Measurements from ENCODE around the gene SWAP70.

The SWAP70 gene

DNA sequence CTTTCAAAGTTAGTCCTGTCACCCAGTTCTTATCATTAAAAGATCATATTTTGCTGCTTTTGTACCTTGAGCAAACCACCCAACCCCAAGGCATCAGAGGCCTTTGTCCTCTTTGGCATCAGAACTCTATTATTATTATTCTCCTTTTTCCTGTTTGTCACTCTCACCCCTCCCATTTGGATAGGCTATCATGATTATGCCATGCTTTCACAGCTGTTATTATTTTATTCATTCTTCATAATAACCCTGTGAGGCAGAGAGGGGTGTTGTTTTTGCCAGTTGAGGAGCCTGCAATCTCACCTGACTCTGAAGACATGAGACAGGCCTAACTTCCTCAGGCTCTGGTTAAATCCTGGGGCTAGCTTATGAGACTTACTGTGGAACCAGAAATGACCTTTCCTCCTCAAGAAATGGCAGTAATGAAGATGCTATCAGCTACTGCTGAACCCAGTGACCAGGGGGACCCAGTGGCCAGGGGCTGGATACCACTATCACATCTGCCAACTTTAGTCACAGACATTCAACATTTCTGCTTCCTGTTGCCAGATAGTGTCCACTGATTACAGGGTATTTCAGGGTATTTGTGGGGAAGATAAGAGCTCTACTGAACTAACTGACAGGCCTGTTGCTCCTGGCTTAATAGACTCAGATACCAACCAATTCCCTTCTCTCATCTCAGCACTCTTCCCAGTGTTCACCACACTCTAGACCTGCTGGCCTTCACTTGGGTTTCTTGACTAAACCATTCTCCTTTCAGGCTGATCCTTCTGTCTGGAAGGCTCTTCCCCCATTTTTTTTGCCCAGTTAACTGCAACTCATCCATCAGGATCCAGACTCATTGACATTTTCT, 11.8 kb upstream of the SWAP70 start:
- no peak for DNase-seq

DNA sequence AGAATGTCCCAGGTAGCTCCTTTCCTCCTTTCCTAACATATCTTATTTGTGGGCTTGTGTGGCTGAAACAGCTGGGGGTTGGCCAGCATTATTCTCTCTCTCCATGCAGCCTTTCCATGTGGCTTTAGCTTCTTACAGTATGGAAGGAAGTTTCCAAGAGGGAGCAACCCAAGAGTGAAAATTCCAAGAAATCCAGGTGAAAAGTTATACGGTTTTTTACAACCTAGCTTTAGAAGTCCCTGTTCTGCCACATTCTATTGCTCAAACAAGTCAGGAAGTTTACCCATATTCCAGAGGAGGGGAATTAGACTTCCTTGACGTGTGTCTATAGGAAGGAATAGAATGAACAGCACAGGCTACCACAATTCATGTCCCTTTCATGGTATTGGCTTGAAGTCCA, 10.0 kb upstream of the SWAP70 start:
- DNase-seq, result no peak

DNA sequence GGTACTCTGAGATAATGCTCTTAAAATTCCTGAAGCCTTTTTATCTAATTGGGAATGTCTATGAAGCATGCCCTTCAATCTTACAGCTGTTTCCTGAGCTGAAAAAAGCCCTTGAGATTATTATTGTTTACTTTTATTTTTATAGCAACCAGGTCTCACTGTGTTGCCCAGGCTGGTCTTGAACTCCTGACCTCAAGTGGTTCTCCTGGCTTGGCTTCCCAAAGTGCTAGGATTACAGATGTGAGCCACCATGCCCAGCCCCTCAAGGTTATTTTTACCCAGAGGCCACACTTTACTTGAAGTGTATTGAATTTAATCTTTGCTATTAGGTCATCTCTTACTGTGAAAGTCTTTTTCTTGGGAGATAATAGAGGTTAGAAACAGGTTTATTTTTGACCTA, 7.0 kb upstream of the SWAP70 start:
- no peak for DNase-seq

DNA sequence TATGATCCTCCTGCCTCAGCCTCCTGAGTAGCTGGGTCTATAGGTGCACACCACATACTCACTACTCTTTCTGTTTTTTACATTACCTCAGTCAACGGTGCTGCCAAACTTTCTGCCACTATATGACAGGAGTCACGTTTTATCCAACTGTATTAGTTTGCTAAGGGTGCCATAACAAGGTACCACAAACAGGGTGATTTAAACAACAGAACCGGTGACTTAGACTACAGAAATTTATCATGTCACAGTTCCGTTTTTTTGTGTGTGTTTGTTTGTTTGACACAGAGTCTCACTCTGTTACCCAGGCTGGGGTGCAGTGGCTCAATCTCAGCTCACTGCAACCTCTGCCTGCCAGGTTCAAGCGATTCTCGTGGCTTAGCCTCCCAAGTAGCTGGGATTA, 6.3 kb upstream of the SWAP70 start:
- DNase-seq, result no peak

DNA sequence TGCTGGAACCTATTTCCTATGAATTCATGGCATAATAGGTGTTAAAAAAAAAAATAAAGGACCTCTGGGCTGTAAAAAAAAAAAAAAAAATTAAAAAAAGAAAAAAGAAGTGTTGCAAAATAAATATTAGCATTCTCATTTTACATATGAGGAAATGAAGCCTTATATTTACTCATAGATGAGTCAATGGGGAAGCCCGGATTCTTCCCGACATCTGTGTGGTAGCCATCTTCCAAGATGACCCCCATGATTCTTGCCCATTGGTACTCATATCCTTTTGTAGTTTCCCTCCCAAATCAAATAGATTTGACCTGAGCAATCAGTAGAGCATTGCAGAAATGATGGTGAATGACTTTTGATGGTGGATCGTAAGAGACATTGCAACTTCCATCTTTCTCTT, 3.0 kb upstream of the SWAP70 start:
- no peak for DNase-seq

DNA sequence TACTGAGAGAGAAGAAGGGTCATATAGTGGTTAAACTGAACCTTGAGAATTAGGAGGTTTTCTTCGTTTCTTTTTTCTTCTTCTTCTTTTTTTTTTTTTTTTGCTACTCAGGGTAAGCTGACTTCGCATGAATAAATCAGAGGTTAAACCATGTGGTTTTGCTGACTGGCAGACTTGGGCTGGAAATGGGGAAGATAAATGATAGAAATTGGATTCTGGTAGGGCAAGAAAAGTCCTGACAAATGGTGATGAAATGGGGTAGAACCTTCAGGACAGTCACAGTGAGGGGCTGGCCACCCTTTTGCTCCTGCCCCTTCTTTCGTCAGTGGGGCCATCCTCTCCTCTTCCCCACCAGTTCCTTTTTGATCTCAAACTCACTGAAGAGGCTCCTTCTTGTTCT, 1.6 kb upstream of the SWAP70 start:
- no peak for DNase-seq

DNA sequence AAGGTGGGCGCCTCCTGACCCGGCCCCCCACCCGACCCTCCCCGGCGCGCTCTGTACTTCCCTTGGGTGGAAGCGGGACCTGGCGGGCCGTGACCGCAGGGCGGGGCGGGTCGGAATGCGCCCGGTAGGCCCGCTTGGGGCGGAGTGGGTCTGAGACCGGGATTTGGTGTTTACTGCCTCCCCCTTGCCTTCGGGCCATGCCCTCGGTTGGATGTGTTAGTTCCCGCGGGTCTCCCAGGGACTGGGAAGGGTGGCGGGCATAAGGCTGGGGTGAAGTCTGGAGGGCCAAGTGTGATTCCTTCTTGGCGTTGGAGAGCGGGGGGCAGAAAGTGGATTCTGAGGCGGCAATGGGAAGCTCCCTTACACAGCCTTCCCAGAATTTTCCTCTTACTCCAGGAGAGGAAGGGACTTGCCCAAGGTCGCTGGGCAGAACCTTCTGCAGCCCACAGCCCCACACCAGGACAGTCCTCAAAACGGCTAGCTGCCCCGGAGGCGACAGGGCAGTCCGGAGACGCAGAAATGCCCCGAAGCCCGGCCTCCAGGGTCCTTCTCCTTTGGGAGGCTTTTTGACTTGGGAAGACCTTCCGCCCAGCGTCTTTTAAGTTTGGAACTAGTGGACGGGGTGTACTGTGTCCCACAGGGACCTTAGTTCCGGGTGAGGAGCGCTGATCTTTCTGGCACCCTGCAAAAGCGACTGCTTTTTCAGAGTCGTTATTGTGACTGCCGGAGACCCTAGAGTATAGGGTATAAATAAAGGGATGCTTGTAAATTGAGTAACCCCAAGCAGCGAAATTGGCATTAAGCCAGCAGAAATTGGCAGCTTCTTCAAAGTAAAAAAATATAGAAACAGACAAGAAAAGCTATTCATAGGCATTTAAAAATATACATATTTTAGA, 647 bp downstream of the SWAP70 start:
- DNase-seq, result no peak

DNA sequence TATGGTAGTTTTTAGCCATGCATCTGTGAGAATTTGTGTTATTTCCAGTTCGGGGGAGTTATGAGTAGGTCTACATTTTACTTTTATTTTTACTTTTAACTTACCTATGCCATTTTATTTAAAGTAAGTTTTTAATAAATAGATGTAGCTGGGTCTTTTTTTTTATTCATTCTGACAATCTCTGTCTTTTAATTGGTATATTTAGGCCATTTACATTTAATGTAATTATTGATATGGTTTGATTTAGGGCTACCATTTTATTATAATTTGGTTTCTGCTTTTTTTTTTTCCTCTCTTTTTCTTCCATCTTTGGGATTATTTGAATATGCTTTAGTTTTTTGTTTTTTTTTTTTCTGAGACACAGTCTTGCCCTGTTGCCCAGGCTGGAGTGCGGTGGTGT, 1.9 kb downstream of the SWAP70 start:
- no peak for DNase-seq

DNA sequence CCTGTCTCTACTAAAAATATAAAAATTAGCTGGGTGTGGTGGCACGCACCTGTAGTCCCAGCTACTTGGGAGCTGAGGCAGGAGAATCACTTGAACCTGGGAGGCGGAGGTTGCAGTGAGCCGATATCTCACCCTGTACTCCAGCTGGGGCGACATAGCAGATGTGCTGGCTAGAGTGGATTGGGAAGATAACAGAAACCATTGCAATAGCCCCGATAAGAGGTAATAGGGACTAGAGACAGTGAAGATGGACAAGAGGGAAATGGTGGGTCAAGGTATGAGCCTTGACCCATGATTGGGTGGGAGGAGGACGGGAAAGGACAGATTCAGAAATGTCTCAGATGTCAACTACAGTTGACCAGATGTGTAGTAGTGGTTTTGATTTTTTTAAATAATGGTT, 6.1 kb downstream of the SWAP70 start:
- DNase-seq, result no peak

DNA sequence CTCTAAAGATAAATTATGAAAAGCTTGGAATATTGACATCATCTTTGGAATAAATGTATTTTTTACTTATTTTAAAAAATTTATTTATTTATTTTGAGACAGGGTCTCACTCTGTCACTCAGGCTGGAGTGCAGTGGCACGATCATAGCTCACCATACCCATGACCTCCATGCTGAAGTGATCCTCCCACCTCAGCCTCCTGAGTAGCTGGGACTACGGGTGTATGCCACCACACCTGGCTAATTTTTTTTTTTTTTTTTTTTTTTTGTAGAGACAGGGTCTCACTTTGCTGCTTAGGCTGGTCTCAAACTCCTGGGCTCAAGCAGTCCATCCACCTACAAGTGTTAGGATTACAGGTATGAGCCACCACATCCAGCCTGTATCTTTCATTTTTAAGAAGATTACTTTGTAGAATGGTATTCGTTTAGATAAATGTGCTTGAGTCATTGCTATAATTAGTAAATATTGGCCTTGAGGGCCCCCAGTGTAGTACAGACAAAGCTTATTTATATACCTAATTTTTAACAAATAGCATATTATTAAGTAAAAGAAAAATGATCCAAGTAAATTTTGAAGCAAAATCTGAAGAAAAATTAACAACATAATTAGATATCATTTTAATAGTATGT, 8.5 kb downstream of the SWAP70 start:
- DNase-seq, result no peak

DNA sequence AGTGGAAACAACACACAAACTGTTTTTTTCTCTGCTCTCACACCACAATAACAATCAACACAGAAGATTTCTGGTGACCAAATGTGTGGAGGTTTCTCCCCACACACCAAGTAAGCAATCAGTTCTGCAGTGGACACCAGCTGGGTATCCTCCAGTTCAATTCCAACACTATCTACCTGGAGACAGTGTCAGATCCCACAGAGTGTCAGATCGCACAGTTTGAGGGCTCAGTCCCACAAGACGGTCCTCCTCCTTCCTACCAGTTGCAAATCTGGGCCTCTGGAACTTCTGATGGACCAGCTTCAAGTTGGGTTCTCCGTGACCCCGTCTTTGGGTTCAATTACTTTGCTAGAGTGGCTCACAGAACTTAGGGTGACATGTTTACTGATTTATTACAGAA, 9.0 kb downstream of the SWAP70 start:
- DNase-seq, result no peak

DNA sequence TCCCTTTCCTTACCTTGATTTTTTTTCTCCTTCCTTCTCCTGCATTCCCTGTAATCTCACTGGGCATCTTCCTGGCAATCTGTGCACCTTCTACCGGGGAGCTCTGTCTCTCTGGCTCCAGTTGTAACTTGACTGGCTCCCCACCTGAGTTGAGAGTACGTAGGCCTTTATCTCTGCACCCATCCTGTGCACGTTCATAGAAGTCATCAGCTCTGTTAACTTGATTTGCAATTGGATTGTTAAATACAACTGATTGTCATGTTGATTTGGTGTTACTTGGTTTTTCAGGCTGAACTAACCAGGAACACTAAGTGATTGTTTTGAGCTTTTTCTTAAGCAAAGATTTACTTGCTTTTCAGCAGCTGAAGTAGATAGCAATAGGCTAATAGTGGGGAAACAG, 11.8 kb downstream of the SWAP70 start:
- no peak for DNase-seq

DNA sequence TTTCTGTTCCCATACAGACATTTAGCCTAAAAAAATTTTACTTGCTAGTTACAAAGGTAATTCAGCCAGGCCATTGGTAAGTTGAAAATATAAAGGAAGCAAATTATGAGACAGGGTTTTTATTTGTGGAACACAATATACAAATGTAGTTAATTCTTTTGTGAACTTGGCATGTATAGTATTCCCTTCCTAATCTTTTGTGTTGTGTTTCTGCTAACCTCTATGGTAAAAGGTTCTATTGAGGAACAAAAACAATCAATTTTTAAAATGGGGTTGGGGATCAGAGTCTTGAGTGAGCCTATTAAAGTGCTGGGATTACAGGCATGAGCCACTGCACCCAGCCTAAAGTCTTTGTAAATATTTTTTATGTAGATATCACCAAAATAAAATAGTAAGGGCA, 14.1 kb downstream of the SWAP70 start:
- DNase-seq, result no peak

DNA sequence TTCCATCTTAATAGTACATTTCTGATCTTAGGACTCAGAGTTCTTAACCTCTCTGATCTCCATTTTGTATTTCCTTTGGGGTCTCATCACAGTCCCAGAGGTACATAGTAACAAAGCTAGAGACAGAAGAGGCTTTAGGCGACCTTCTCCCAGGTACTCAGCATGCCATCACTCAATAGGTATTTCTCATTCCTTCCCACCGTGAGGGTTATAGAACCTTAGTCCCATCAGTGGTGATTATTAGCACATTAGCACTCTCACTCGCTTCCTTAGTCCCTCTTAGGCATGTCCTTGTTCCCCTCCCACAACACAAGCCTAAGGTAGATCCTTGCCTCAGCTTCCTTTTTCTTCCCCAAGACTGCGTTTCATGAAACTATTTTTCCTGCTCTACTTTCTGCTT, 14.7 kb downstream of the SWAP70 start:
- DNase-seq, result no peak

DNA sequence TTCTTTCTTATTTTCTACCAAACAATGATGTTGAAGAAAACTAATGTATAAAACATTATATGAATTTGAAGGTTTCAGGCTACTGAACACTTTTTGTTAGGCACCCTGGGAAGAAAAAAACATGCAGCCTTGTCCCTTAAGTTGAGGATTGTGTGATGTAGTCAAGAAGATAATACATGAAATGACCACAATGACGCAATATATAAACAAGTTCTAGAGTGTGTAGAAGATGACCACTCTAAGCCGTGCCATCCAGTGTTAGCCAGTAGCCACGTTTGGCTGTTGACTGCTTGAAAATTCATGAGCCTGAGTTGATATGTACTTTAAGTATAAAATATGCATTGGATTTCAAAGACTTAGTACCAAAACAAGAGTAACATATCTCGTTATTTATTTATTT, 16.2 kb downstream of the SWAP70 start:
- DNase-seq, result no peak

DNA sequence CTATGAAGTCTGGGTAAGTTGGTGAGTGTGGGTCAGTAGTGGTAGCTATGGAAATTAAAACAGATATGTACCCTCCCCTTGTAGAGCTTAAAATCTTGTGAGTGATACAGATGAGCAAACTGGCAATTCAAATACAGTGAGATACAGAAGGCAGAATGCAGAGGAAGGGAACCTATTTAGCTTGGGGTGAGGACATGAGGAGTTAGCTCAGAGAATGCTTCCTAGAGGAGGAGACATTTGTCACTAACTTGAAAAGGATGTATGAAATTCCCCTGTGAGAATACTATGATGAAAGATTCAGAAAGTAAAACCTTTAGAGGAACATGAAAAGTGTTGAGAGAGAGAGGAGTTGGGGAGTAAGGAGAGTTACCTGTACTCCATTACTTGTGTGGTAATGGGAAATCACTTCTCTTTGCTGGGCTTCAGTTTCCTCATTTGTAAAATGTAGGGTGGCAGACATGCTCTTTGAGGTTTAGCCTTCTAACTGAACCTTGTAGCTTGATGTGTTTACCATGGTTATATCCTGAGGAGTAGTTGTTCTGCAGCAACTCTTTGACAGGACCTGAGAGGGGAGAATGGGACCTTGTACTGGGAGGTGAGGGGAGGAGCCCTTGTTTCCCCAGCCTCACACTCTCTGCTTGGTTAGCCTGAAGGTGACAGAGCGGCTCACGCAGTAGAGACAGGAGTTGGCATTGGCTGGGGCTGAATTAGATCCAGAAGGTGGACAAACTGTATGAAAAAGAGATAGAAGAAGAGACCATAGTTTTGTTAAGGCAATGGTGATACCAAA, 17.9 kb downstream of the SWAP70 start:
- DNase-seq, result no peak

DNA sequence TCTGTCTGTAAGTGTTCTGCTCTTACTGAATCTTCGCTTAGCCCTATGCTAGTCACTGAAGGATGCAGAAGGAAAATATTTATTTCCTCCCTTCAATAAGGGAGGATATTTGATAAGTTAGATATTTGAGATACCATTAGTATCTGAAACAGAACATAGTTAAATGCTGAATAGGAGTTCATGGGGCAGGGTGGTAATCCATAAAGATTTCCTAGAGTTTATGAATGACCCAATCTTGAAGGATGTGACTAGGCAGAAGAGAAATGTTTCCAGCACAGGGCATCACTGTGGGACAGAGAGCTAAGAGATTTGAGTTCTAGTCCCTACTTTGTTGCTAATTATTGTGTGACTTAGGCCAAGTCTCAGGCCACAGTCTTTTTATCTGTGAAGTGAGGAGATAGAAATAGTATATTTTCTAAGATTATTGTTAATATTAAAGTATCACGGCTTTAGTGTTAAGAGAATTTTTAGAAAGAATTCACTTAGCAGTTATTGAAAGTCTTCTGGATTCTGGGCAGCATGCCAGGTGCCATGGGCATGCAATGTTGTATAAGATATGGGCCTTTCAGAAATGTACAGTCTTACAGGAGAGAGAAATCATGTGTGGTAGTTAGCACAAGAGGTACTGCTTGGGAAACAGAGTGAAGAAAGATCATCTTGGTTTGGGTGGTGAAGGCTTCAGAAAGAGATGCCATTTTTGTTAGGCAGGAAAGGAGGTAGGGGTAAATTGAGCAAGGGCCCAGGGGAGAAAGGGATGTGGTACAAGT, 24.0 kb downstream of the SWAP70 start:
- DNase-seq, result no peak

DNA sequence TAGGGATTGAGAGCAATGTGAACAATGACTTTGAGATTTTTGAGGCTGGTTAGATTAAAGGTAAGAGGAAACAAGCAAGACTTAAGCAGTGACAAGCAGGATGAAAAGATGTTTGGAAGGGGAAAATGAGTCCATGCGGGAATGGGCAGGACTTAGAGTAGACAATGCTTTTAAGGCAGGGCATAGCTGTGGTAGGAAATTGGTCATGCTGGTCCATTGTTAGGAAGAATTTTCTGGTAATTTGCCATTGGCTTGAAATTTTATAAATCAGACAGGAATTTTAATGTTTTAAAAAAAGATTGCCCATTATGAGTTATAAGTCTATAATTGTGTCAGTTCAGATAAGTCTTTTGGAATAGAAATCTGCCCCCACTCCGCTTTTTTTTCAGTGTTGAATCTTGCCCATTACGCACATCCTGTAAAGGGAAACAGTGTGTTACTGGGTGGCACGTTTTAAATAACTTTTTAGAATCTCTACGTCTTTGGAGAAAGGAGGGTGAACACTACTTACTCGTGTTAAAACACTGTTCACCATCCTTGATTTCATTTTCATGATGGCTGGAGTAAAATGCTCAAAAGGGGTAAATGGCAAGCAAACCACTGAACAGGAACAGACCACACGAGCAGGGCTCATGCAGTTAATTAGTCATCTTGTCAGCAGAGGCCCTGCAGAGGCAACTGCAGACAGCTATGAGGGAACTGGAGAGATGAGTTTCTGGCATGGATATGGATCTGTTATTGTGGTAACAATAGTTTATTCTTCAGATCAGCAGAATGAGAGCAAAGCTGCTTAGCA, 25.0 kb downstream of the SWAP70 start:
- DNase-seq, result no peak

DNA sequence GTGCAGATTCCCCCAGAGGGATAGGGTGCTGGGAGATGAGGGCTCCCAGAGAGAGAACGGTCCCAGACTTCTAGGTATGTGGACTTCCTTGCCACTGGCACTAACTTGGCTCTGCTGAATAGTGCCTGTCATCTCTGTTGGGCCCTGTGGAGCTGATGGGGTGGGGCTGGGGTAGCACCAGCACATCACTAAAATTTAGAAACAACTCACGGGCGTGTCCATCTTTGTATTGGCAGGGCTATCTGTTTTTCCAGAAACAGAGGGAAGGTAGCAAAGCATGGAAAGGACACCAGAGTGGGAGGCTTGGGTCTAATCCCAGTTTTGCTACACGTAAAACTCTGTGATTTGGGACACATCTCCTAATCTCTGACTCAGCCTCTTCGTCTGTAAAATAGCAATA, 25.8 kb downstream of the SWAP70 start:
- no peak for DNase-seq

DNA sequence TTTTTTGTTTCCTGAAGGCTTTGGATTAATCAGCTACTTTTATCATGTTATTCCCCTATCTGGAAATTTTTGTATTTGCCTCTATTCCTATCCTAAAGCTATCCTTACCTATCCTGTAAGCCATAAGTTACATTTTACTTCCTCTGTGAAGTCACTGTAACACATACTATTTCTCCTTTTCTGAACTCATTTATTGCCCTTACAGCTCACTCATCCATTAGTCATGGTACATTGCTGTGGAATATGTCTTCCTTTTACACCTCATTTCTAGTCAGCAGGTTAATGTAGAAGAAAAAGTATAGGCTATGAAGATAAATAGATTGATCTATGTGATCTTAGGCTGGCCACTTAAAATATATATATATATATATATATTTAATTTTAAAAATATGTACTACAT, 28.0 kb downstream of the SWAP70 start:
- DNase-seq, result no peak

DNA sequence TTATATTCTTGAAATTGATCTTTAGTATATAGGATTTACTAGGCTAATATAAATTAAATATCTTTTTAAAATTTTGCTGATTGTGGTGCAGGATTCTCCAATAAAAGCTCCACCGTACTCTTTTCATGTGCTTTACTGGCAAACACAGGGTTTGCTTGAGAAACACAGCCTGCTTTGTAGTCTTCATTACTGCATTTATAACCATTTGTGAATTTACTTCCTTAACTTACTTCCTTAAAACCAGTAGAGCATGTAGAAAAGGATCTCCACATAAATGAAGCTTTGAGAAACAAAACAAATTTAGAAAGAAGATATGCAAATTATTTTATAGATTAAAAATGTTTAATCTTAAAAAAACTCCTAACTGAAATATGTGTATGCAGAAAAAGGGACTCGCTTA, 28.8 kb downstream of the SWAP70 start:
- no peak for DNase-seq
